SH-SY5Y (cell line): Measurements from ENCODE around the gene CTIF.

Experiments
- GATA2 ChIP-seq: IDR thresholded peaks from 2 replicates; pipeline ENCODE4 v1.6.1; 2011; ENCODE audit warnings: mild to moderate bottlenecking, low read depth, low read length
- GATA3 ChIP-seq: IDR thresholded peaks from 2 replicates; pipeline ENCODE4 v1.6.1; 2011; ENCODE audit warnings: low read depth, mild to moderate bottlenecking, low read length, moderate library complexity

The CTIF gene

GRCh38 chr18:48804856-48805610 lies 266.2 kb downstream of the CTIF start:
- TF ChIP-seq GATA3 (no peak), GATA2 (no peak)

DNA sequence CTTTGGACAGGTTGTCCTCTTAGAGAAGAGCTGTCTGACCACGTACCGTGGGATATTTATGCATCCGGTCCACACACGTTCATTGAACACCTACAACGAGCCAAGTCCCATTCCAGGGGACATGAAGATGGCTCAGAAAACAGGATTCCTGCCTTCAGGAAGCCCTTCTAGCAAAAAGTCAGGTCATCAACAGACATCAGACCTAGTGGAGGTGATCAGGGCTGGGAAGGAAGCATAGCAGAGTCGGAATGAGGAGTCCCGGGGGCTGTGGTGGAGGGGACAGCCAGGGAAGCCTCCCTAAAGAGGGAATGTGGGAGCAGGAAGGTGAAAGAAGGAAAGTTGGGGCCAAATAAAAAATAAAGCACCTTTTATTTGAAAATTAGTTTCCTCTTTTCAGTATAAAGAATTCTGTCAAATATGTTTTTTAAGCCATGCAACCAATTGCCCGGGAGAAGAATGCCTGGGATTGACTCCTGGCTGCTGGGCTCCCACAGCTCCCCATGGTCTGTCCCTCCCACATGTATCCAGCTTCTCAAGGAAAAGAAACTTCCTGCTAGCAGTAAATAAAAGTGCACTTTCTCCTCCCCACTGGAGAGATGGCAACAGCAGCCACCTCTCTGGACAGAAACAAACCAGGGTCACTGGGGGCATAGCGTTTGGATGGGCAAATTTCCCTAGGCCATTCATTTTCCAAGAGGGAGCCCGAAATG lies 267.1 kb downstream of the CTIF start:
- no peak for TF ChIP-seq GATA2
- TF ChIP-seq GATA3: no peak

- TF ChIP-seq GATA3 (no peak), GATA2 (no peak)
These were observed 267.9 kb downstream of the CTIF start for GRCh38 chr18:48806551-48807261.

DNA sequence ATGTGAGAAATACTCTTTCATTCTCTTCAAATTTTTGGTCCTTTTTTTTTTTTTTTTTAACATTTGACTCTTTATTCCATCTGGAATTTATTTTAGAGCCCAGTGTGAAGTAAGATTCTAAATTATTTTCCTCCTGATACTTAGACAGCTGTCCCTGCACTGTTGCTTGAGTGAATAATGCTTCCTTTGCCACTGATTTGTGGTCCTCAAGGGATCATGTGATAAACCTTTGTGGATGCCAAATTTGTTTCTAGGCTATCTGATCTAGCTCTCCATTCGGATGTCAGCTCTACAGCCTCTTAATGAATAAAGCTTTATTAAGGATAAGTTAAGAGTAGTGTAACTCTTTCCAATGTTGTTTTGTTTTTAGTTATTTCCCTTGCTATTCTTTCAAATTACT lies 269.6 kb downstream of the CTIF start:
- TF ChIP-seq GATA3 (no peak), GATA2 (no peak)

- TF ChIP-seq GATA3 (no peak), GATA2 (no peak)
These were observed 270.5 kb downstream of the CTIF start for GRCh38 chr18:48809365-48809764.

GRCh38 chr18:48810805-48811204 lies 272.0 kb downstream of the CTIF start:
- TF ChIP-seq GATA2 (no peak), GATA3 (no peak)

- TF ChIP-seq GATA3 (no peak), GATA2 (no peak)
These were observed 272.6 kb downstream of the CTIF start for GRCh38 chr18:48811401-48811800.

- TF ChIP-seq GATA2 (no peak), GATA3 (no peak)
These were observed 274.5 kb downstream of the CTIF start for GRCh38 chr18:48813321-48813720.

DNA sequence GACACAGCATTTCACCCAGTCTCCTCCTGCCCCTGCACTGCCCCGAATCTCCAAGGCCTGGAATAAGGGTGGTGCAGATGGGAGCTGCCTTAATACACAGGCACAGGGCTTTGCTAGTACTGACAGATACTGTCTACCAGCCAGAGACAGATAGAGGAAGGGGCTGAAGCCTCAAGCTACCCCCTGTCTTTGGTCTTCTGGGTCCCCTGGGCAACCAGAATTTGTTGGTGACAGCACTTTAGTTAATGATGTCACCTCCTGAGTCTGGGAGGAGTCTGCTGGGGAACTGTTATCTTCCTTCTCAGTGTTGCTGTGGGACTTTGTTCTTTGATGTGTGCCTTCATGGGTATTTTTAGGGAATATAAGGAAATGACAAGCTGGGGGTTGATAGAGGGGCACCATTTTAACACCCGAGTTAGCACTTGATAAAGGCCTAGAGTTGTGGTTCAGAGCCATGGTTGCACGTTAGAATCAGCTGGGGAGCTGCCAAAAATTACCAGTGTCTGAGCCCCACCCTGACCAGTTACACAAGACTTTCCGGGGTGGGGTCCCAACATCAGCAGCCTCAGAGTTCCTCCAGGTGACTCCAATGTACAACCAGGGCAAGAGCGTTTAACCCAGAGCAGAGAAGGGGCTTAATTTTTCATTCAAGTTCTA lies 275.1 kb downstream of the CTIF start:
- TF ChIP-seq GATA3 (no peak), GATA2 (no peak)

DNA sequence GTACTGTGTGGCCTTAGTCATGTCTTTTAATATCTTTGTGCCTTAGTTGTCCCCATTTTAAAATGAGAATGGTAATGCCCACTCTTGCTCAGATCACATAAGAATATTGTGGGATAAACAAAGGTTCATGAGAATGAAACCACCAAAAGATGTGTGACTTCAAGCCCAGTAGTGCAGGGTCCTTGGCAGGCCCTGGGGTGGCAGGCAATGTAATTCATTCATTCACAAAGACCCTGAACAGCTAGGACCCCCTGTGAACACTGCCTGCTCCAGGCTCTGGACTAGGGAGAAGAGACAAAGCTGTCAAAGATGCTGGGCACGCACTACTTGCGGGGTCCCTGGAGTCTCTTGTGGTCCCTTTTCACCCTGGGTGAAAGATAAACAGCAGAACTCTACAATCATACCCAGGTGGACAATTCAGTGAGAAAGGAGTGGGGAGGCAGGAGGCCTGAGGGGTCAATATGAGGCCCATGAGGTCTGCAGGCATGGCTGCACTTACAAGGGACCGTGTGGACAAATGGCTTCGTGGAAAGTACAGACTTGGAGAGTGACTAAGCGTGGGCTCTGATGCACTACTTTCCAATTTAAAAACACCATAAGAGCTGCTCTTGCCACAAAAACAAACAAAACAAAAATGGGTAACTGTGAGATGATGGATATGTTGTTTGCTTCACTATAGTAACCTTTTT lies 275.8 kb downstream of the CTIF start:
- TF ChIP-seq GATA3 (no peak), GATA2 (no peak)

DNA sequence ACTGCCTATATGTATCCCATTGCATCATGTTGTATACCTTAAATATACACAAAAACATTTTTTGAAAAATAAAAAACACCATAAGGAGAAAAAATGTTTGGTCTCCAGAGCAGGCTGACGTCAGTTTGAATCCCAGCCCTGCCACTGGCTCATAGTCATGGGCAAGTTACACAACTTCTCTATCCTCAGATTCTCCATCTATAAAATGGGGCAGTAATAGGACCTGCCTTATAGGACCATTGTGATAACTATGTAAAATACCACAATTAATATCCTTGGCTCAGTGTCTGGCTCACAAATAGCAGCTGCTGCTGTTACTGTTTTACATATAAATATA lies 276.3 kb downstream of the CTIF start:
- TF ChIP-seq GATA3: no peak
- TF ChIP-seq GATA2: no peak

DNA sequence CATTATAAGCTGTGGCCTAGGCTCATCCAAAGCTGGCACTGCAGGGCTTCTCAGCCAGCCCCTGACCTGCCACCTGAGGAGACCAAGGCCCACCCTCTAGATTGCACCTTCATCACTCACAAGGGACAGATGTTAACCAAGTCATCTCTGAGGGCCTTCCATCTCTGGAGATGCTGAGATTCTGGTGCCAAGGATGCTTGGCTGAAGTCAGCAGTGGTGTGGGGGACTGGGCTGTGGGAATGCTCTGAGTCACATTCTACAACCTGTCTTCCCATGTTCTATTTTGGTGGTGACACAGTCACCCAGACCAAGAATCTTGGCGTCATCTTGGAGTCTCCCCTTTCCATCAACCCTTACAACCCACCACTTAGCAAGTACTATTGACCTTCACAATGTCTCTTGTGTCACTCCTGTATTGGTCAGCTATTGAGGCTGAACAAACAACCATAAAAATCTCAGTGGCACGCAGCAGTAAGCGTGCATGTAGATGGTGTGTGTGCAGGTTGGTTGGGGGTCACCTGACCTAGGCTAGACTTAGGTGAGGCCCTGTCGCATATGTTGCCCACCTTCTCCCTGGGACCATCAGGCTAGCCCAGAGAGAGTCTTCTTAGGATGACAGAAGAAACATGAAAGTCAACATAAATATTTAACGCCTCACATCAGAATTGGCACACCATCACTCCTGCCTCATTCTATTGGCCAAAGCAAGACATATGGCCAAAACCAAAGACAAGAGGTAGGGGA lies 276.9 kb downstream of the CTIF start:
- no peak for TF ChIP-seq GATA2
- no peak for TF ChIP-seq GATA3

- TF ChIP-seq GATA2: no peak
- TF ChIP-seq GATA3: no peak
These were observed 277.7 kb downstream of the CTIF start for GRCh38 chr18:48816554-48816953.

DNA sequence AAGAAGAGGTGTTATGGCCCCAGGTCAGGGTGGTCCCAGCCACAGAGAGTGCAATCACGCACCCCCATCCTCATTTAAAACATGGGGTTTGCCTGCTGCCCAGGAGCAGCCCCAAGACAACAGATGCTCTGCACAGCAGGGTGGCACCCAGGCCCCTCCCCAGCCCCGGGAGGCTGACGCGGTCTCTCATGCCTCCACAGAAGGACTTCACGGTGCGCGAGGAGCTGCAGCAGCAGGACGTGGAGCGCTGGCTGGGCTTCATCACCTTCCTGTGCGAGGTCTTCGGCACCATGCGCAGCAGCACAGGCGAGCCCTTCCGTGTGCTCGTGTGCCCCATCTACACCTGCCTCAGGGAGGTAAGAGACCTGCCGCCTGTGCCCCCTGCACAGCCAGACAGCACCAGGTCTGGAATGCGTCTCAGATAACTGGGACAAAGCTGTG lies 278.2 kb downstream of the CTIF start:
- TF ChIP-seq GATA2 (no peak), GATA3 (no peak)
